GM12872 (cell line): Measurements from ENCODE around the gene WDR5B.
A peak's percentile ranks its signal among the peaks of the same experiment; 100 is the strongest.

Experiments
- TF ChIP-seq, protein P1 (sequence below): IDR thresholded peaks from 3 replicates; pipeline ENCODE4 v1.5.1; 2011; ENCODE audit warnings: low read depth, mild to moderate bottlenecking, low read length, moderate library complexity; ENCODE audit not compliant: insufficient read depth

Gene WDR5B

DNA sequence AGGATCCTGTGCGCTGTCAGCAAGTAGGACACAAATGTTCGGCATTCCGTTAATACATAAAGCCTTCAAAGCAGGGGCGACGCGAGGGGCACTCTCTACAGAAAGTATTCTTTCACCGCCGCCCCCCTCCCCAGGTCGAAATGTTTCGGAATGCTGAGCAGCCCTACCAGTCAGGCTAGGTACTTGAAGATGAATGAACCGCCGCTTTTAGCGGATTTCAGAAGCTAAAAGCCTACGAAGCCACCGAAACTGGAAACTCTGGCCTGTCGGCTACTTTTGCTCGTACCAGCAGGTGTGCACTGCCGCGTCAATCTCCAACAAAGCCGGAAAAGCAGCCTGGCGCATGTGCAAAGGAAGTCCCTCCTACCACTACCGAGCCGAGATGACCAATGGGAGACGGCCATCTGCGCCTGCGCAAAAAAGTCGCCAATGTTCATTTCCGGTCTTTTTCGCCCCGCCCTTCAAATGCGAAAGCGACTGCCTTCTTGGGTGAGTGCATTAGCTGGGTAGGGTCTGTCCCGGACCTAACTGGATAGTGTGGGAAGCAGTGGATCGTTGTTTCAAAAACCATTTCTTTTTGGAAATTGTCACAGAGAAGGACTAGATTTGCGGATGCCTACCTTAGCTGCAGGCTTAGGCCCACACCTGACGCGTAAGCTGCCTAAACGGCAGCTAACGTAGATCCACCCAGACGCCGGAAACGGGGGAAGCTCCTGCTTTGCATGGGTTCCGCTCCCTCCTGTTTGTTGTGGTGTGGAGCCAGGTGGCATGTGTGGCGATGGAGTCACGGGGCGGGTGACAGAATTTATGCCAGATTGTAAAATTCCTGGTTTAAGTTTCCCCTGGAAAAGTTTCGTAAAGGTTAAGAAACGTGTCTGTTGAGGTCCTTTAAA is at the start of gene WDR5B:
Gene WDR5B, minus strand, starts transcription at position 301 of the 893 bp plus-strand sequence. CDS start 534 bp downstream, outside the sequence.
- TF ChIP-seq, protein P1, sequence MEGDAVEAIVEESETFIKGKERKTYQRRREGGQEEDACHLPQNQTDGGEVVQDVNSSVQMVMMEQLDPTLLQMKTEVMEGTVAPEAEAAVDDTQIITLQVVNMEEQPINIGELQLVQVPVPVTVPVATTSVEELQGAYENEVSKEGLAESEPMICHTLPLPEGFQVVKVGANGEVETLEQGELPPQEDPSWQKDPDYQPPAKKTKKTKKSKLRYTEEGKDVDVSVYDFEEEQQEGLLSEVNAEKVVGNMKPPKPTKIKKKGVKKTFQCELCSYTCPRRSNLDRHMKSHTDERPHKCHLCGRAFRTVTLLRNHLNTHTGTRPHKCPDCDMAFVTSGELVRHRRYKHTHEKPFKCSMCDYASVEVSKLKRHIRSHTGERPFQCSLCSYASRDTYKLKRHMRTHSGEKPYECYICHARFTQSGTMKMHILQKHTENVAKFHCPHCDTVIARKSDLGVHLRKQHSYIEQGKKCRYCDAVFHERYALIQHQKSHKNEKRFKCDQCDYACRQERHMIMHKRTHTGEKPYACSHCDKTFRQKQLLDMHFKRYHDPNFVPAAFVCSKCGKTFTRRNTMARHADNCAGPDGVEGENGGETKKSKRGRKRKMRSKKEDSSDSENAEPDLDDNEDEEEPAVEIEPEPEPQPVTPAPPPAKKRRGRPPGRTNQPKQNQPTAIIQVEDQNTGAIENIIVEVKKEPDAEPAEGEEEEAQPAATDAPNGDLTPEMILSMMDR, result peak; percentile 21; the same call in 1 of the 3 replicates

DNA sequence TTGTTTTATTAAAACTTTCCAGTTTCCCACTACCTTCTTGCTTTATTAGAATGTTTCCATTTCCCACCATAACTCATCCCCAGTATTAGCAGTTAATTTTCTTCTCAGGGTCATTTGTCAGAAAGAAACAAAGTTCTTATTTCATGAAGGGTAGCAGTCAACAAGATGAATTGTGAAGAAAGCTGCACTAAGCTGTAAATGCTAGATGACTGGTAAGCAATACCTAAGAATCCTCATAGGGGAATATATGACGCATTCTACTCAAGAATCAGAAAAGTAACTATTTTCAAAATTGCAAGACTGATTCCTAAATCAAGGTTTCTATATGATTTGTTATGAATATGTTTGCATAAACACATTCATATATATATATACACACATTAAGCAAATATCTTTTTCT is 48.8 kb upstream of the WDR5B start:
- TF ChIP-seq, protein P1, result no peak

DNA sequence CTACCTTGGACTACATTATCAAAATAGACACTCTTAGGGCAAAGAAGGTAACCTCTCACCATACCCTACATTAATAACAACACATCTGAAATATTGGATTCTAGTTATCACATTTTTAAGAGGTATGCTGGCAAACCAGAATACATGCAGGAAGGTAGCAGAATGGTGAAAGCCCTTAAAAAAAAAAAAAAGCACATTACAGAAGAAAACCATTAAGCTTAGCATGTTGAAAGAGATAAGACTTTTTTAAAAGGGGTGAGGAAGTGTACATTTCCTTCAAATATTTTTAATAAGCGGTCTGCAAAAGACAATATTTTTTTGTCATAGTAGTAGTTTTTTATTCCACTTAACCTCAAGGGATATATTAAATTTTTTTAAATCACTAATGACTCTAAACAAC is 46.5 kb upstream of the WDR5B start:
- TF ChIP-seq, protein P1, result no peak

DNA sequence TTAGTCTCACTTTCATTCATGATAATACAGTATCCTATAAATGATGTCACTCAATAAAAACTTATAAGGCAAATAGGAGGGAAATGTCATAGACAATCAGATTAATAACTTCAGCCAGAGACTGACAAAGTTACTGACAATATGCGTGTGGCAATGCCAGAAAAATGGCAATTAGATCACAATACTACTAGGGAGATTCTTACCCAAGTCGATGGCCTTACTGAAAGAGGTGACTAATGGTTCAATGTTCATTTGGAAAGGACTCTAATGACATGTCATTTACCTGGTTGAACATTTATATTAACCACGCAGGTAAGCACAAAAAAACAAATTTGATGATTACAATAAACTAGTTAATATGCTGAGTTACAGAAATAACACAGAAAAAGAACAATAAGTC is 45.9 kb upstream of the WDR5B start:
- TF ChIP-seq, protein P1, result no peak

DNA sequence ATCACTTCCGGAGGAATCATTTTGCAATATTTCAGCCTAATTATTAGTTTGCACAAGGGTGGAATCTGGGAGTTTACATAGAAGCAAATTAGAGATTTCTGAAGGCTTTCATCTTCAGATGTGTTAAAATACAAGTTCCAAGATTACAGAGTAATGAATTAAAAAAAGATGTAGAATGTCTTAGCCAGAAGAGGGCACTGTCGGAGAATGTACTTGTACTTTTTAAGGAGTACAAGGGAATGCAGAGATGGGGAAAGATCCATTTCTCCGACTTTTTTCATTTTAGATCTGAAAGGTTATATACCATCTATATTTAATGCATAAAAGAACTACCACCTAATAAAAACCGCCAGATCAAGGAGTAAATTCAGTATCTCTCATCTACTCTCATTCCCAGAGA is 43.1 kb upstream of the WDR5B start:
- TF ChIP-seq, protein P1, result peak; percentile 23; the same call in 1 of the 3 replicates

DNA sequence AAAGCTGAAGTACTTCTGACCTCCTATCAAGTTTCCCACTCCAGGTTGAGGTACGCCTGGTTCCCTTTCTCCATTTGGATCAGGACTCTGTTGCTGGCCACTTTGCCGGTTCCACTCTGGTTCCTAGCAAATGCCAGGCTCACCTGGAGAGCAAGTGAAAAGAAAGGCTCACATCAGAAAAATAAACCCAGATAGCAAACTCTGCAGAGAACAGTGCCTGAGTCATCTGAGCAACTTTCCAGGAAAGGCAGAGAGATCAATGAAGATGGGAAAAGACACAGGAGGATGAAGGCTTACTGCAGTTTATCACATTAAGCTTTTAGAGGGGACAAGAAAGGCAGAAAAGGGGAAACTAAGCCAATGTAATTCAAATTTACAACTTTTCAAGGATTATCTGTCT is 41.8 kb upstream of the WDR5B start:
- TF ChIP-seq, protein P1, result no peak

DNA sequence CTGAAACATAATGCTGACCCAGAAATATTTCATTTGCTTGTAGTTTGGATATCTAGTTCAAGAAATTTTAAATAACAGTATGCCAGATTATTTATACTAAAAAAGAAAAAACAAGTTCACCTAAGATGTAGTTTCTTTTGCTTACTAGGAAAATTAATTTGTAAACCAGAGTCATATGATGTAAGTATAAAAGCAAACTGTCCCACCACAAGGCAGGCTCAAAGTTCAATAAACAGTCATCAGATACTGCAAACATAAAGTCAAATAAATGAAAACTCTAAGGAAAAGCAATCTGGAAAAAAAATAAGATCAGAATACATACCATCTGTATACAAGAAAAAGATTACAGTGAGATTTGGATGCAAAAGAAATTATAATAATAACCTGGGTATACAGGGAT is 40.2 kb upstream of the WDR5B start:
- TF ChIP-seq, protein P1, result no peak
